Measurements from ENCODE around the gene QARS1. TPM values are rescaled to one million over a fixed set of nuclear protein-coding genes. Genes with fewer than 3 reads are reported as not detected.

Gene QARS1
- polyA plus RNA-seq, 1 donor (not counting 4 experiments of a cell fraction or from before 2014, with no cell fraction given): 131 TPM

DNA sequence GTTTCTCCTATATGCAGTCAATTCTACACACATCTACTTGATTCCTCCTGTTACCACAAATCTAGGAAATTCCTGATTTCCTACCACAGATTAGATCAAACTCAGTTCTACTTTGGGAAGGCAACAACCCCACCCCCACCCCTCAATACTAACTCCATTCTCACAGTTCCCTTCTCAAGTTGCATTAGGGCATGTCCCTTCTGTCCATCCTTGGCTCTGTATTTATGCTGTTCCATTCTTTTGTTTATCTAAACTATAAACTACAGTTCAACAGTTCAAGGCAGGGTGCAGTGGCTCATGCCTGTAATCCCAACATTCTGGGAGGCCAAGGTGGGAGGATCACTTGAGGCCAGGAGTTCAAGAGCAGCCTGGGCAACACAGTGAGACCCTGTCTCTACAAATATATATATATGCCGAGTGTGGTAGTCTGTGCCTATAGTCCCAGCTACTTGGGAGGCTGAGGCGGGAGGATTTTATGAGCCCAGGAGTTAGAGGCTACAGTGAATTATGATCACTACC is 50.2 kb downstream of the QARS1 start:
- FAIRE-seq (no peak), DNase-seq (ENCODE audit: low read depth, low spot score) (no peak)
- Histone ChIP-seq H3K4me2 (ENCODE audit: control insufficient read depth, extremely low read depth, insufficient read depth, low read depth, low read length) (no peak overlapping the region), H3K27me3 (ENCODE audit: control insufficient read depth, extremely low read depth, insufficient read depth, low read length) (no peaks in the 10 kb centered on the region), H3K36me3 (ENCODE audit: control insufficient read depth in 2 of 2, extremely low read depth in 1 of 2, insufficient read depth in 2 of 2, low read length in 2 of 2) (peaks cover 21 to 33% of the 10 kb centered on the region in 2 experiments), H3K9me1 (ENCODE audit: control insufficient read depth, extremely low read depth, insufficient read depth, low read length) (peaks cover 3% of the 10 kb centered on the region), H3K9me3 (ENCODE audit: control insufficient read depth, low read depth, low read length) (no peaks in the 10 kb centered on the region), H3K4me1 (ENCODE audit: control insufficient read depth, extremely low read depth, insufficient read depth, low read length) (no peaks in the 10 kb centered on the region), H3K79me2 (ENCODE audit: control insufficient read depth, insufficient read depth, low read length) (peaks cover 14% of the 10 kb centered on the region), H3K4me3 (ENCODE audit: control insufficient read depth in 2 of 3, extremely low read depth in 1 of 3, insufficient read depth in 2 of 3, low read depth in 1 of 3, low read length in 3 of 3) (no peak overlapping the region), H2AFZ (ENCODE audit: control insufficient read depth, low read length) (no peak overlapping the region), H4K20me1 (ENCODE audit: control insufficient read depth, extremely low read depth, insufficient read depth, low read length) (no peaks in the 10 kb centered on the region), H3K9ac (ENCODE audit: control insufficient read depth, extremely low read depth, insufficient read depth, low read length) (no peak overlapping the region), H3K27ac (ENCODE audit: control insufficient read depth, insufficient read depth, low read length) (no peak overlapping the region)
- TF ChIP-seq EZH2 (IDR thresholded peaks at IDR 0.05; ENCODE audit: low read length): no peak
- TF ChIP-seq, protein P1, sequence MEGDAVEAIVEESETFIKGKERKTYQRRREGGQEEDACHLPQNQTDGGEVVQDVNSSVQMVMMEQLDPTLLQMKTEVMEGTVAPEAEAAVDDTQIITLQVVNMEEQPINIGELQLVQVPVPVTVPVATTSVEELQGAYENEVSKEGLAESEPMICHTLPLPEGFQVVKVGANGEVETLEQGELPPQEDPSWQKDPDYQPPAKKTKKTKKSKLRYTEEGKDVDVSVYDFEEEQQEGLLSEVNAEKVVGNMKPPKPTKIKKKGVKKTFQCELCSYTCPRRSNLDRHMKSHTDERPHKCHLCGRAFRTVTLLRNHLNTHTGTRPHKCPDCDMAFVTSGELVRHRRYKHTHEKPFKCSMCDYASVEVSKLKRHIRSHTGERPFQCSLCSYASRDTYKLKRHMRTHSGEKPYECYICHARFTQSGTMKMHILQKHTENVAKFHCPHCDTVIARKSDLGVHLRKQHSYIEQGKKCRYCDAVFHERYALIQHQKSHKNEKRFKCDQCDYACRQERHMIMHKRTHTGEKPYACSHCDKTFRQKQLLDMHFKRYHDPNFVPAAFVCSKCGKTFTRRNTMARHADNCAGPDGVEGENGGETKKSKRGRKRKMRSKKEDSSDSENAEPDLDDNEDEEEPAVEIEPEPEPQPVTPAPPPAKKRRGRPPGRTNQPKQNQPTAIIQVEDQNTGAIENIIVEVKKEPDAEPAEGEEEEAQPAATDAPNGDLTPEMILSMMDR (optimal IDR thresholded peaks at IDR 0.05 in 1 of 3, IDR thresholded peaks at IDR 0.05 in 1 of 3, conservative IDR thresholded peaks at IDR 0.05 in 1 of 3; ENCODE audit: extremely low read depth in 1 of 3, insufficient read depth in 2 of 3, low read length in 3 of 3): no peak
- dilution Hi-C loops (cut with MboI; ENCODE audit: extremely low pct_ligation_motif_present, low sequenced_read_pairs): no loop called here

DNA sequence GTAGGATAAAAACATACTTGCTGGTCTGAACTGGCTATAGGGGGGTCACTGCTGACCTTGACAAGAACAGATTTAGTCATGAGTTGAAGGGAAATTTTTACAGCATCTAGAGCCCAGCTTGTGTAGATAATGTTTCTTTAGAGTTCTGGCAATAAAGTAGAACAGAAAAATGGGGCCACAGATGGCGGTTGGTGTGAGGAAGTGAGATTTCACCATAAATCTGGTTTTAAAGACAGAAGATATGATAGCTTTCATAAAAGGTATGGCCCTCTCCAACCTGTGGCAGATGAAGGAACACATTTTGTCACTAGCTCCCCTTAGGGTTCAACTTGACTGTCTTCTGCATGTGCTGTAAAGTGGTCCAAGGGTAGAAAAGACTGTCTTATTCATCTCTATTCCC is 51.0 kb downstream of the QARS1 start:
- no peak overlapping the region for H3K27ac ChIP-seq (ENCODE audit: control insufficient read depth, insufficient read depth, low read length)
- H3K4me2 ChIP-seq (ENCODE audit: control insufficient read depth, extremely low read depth, insufficient read depth, low read depth, low read length): no peak overlapping the region
- DNase-seq (ENCODE audit: low read depth, low spot score): no peak
- no peaks in the 10 kb centered on the region for H4K20me1 ChIP-seq (ENCODE audit: control insufficient read depth, extremely low read depth, insufficient read depth, low read length)
- H3K9me1 ChIP-seq (ENCODE audit: control insufficient read depth, extremely low read depth, insufficient read depth, low read length): peaks cover 3% of the 10 kb centered on the region
- peaks cover 14% of the 10 kb centered on the region for H3K79me2 ChIP-seq (ENCODE audit: control insufficient read depth, insufficient read depth, low read length)
- H3K4me1 ChIP-seq (ENCODE audit: control insufficient read depth, extremely low read depth, insufficient read depth, low read length): no peaks in the 10 kb centered on the region
- H2AFZ ChIP-seq (ENCODE audit: control insufficient read depth, low read length): no peak overlapping the region
- H3K36me3 ChIP-seq (ENCODE audit: control insufficient read depth in 2 of 2, extremely low read depth in 1 of 2, insufficient read depth in 2 of 2, low read length in 2 of 2): peaks cover 21 to 33% of the 10 kb centered on the region in 2 experiments
- H3K9me3 ChIP-seq (ENCODE audit: control insufficient read depth, low read depth, low read length): no peaks in the 10 kb centered on the region
- dilution Hi-C loops (cut with MboI; ENCODE audit: extremely low pct_ligation_motif_present, low sequenced_read_pairs): no loop called here
- H3K9ac ChIP-seq (ENCODE audit: control insufficient read depth, extremely low read depth, insufficient read depth, low read length): no peak overlapping the region
- no peak for FAIRE-seq
- TF ChIP-seq EZH2 (IDR thresholded peaks at IDR 0.05; ENCODE audit: low read length): no peak
- TF ChIP-seq, protein P1 (optimal IDR thresholded peaks at IDR 0.05 in 1 of 3, IDR thresholded peaks at IDR 0.05 in 1 of 3, conservative IDR thresholded peaks at IDR 0.05 in 1 of 3; ENCODE audit: extremely low read depth in 1 of 3, insufficient read depth in 2 of 3, low read length in 3 of 3): no peak
- H3K4me3 ChIP-seq (ENCODE audit: control insufficient read depth in 2 of 3, extremely low read depth in 1 of 3, insufficient read depth in 2 of 3, low read depth in 1 of 3, low read length in 3 of 3): no peak overlapping the region
- H3K27me3 ChIP-seq (ENCODE audit: control insufficient read depth, extremely low read depth, insufficient read depth, low read length): no peaks in the 10 kb centered on the region

Small RNA genes lying within 50 kb of the gene (small RNA-seq; reads per million reads assigned to genes)
- 0 reads per million in 3 experiments for gene RN7SL182P (ENCODE audit: insufficient read length in 3 of 3, low read depth in 3 of 3, low replicate concordance in 1 of 3)

Other genes starting within 250 kb of the QARS1 start
- gene SLC25A20, start 205.9 kb downstream of the QARS1 start, polyA plus RNA-seq: 22.4 to 27.4 TPM (median 22.6 TPM) in 3 replicates
- gene ARIH2, start 185.9 kb downstream of the QARS1 start, polyA plus RNA-seq: 58.1 to 71.5 TPM (median 66.7 TPM) in 3 replicates
- gene P4HTM, start 114.5 kb downstream of the QARS1 start, polyA plus RNA-seq: 0.93 to 1.1 TPM (median 0.99 TPM) in 3 replicates
- gene WDR6, start 97.4 kb downstream of the QARS1 start, polyA plus RNA-seq: 61.5 to 90.9 TPM (median 77.4 TPM) in 3 replicates
- 33.7 to 41.1 TPM (median 37.8 TPM) in 3 replicates for gene DALRD3, start 86.2 kb downstream of the QARS1 start, polyA plus RNA-seq
- gene NDUFAF3, start 82.6 kb downstream of the QARS1 start, polyA plus RNA-seq: 38.3 to 70.1 TPM (median 44.8 TPM) in 3 replicates
- 199 to 221 TPM (median 210 TPM) in 3 replicates for gene IMPDH2, start 75.4 kb downstream of the QARS1 start, polyA plus RNA-seq
- gene QRICH1, start 10.7 kb downstream of the QARS1 start, polyA plus RNA-seq: 60.4 to 79.5 TPM (median 71.2 TPM) in 3 replicates
- gene USP19, start 16.1 kb upstream of the QARS1 start, polyA plus RNA-seq: 21.2 to 31.5 TPM (median 23.1 TPM) in 3 replicates
- gene LAMB2, start 28.3 kb upstream of the QARS1 start, polyA plus RNA-seq: 108 to 193 TPM (median 127 TPM) in 3 replicates
- 18.8 to 27.7 TPM (median 21.5 TPM) in 3 replicates for gene CCDC71, start 61.6 kb upstream of the QARS1 start, polyA plus RNA-seq
- gene KLHDC8B, start 66.8 kb upstream of the QARS1 start, polyA plus RNA-seq: 18.3 to 51.6 TPM (median 19.5 TPM) in 3 replicates
- gene C3orf62, start 172.5 kb upstream of the QARS1 start, polyA plus RNA-seq: 2.6 to 5.4 TPM (median 5.2 TPM) in 3 replicates
- 39.5 to 47.8 TPM (median 45.6 TPM) in 3 replicates for gene USP4, start 235.3 kb upstream of the QARS1 start, polyA plus RNA-seq